Stimulated activated effector memory CD8-positive, alpha-beta T cell treated with anti-CD3 and anti-CD28 coated beads, Interleukin-12 subunit alpha, Interleukin-12 subunit beta, amount 100 ng/mL, for 72 hours (primary cell): ENCODE measurements around the gene CEBPE.

Experiments used
- ATAC-seq: fragments of 150-1000 bp; cut with Tn5 transposase; 2 replicates; pipeline ENCODE4 v1.10.0; 2021
- DNase-seq, 2 donors: peaks; one replicate each; pipeline ENCODE4 v3.0.0; 2021 to 2022; ENCODE audit warnings: low spot score in 2 of 2
- H3K27ac Mint-ChIP-seq: one replicate; pipeline ENCODE4 v1.8.0; 2022; ENCODE audit warnings: mild to moderate bottlenecking, mixed read lengths
- H3K36me3 Mint-ChIP-seq: one replicate; pipeline ENCODE4 v1.8.0; 2022; ENCODE audit warnings: mild to moderate bottlenecking, mixed read lengths
- H3K4me1 Mint-ChIP-seq: one replicate; pipeline ENCODE4 v1.8.0; 2022; ENCODE audit warnings: mixed read lengths
- H3K4me3 Mint-ChIP-seq: one replicate; pipeline ENCODE4 v1.8.0; 2022; ENCODE audit warnings: mild to moderate bottlenecking, mixed read lengths
- H3K9me3 Mint-ChIP-seq: one replicate; pipeline ENCODE4 v1.8.0; 2022; ENCODE audit warnings: mixed read lengths

CEBPE gene

GRCh38 chr14:23118506-23119362, at the start of gene CEBPE:
TSS of gene CEBPE (minus strand) at chr14:23119255. CDS start at chr14:23119091, 164 bp downstream.
- Mint-ChIP-seq H3K27ac (peak within 1 kb of the TSS; percentile 84), H3K4me1 (peaks cover 34% of the 10 kb centered on the region)
- DNase-seq, result no peak

GRCh38 chr14:23168246-23168645, 49.2 kb upstream of the CEBPE start:
- Mint-ChIP-seq H3K36me3 (no peaks in the 10 kb centered on the region), H3K4me1 (no peaks in the 10 kb centered on the region), H3K9me3 (no peaks in the 10 kb centered on the region), H3K27ac (no peak overlapping the region), H3K4me3 (no peak overlapping the region)
- DNase-seq (no peak), ATAC-seq (no peak)

More at GRCh38 chr14:23118506-23119362, at the start of gene CEBPE:
- ATAC-seq, result no peak
- Mint-ChIP-seq H3K36me3 (no peaks in the 10 kb centered on the region), H3K4me3 (no peak within 1 kb of the TSS), H3K9me3 (no peaks in the 10 kb centered on the region)

GRCh38 chr14:23167116-23167847, 48.2 kb upstream of the CEBPE start:
- Mint-ChIP-seq H3K4me1 (no peaks in the 10 kb centered on the region), H3K36me3 (no peaks in the 10 kb centered on the region), H3K4me3 (no peak overlapping the region), H3K27ac (no peak overlapping the region), H3K9me3 (no peaks in the 10 kb centered on the region)
- ATAC-seq (no peak), DNase-seq (no peak)

GRCh38 chr14:23164949-23165348, 45.9 kb upstream of the CEBPE start:
- Mint-ChIP-seq H3K4me3 (no peak overlapping the region), H3K9me3 (no peaks in the 10 kb centered on the region)
- DNase-seq, result no peak

GRCh38 chr14:23164250-23164649, 45.2 kb upstream of the CEBPE start:
- Mint-ChIP-seq H3K4me3 (no peak overlapping the region), H3K27ac (no peak overlapping the region), H3K36me3 (no peaks in the 10 kb centered on the region), H3K4me1 (peaks cover 7% of the 10 kb centered on the region), H3K9me3 (no peaks in the 10 kb centered on the region)
- no peak for DNase-seq
- ATAC-seq, result no peak

More at GRCh38 chr14:23164949-23165348, 45.9 kb upstream of the CEBPE start:
- no peak for ATAC-seq
- peaks cover 7% of the 10 kb centered on the region for H3K4me1 Mint-ChIP-seq
- H3K36me3 Mint-ChIP-seq, result no peaks in the 10 kb centered on the region
- H3K27ac Mint-ChIP-seq, result no peak overlapping the region

GRCh38 chr14:23163830-23164229, 44.8 kb upstream of the CEBPE start:
- H3K4me3 Mint-ChIP-seq, result no peak overlapping the region
- H3K9me3 Mint-ChIP-seq, result no peaks in the 10 kb centered on the region
- H3K27ac Mint-ChIP-seq, result no peak overlapping the region
- peaks cover 7% of the 10 kb centered on the region for H3K4me1 Mint-ChIP-seq
- ATAC-seq (no peak), DNase-seq (no peak)
- no peaks in the 10 kb centered on the region for H3K36me3 Mint-ChIP-seq

GRCh38 chr14:23162800-23163199, 43.7 kb upstream of the CEBPE start:
- Mint-ChIP-seq H3K9me3 (no peaks in the 10 kb centered on the region), H3K4me1 (peaks cover 7% of the 10 kb centered on the region), H3K36me3 (no peaks in the 10 kb centered on the region), H3K4me3 (no peak overlapping the region), H3K27ac (peak overlapping the region; percentile 75)
- ATAC-seq (peak; percentile 29), DNase-seq (no peak)

GRCh38 chr14:23162005-23162404, 43.0 kb upstream of the CEBPE start:
- peak overlapping the region; percentile 75 for H3K27ac Mint-ChIP-seq
- peaks cover 7% of the 10 kb centered on the region for H3K4me1 Mint-ChIP-seq
- no peaks in the 10 kb centered on the region for H3K36me3 Mint-ChIP-seq
- no peak for DNase-seq
- ATAC-seq, result no peak
- H3K9me3 Mint-ChIP-seq, result no peaks in the 10 kb centered on the region
- H3K4me3 Mint-ChIP-seq, result no peak overlapping the region

- Mint-ChIP-seq H3K9me3 (no peaks in the 10 kb centered on the region), H3K36me3 (no peaks in the 10 kb centered on the region), H3K27ac (peak overlapping the region; percentile 82), H3K4me3 (peak overlapping the region; percentile 50), H3K4me1 (peaks cover 7% of the 10 kb centered on the region)
- ATAC-seq (peak; percentile 53), DNase-seq (no peak)
Observed at GRCh38 chr14:23160924-23161522, 42.0 kb upstream of the CEBPE start.

- no peak for DNase-seq
- Mint-ChIP-seq H3K4me3 (no peak overlapping the region), H3K36me3 (no peaks in the 10 kb centered on the region), H3K4me1 (peaks cover 7% of the 10 kb centered on the region), H3K9me3 (no peaks in the 10 kb centered on the region), H3K27ac (no peak overlapping the region)
- no peak for ATAC-seq
Observed at GRCh38 chr14:23159532-23159931, 40.5 kb upstream of the CEBPE start.

- H3K27ac Mint-ChIP-seq, result no peak overlapping the region
- no peak for DNase-seq
- H3K4me1 Mint-ChIP-seq, result peaks cover 7% of the 10 kb centered on the region
- ATAC-seq, result no peak
- H3K36me3 Mint-ChIP-seq, result no peaks in the 10 kb centered on the region
- no peak overlapping the region for H3K4me3 Mint-ChIP-seq
- H3K9me3 Mint-ChIP-seq, result no peaks in the 10 kb centered on the region
Observed at GRCh38 chr14:23158779-23159178, 39.7 kb upstream of the CEBPE start.

- Mint-ChIP-seq H3K4me1 (no peaks in the 10 kb centered on the region), H3K27ac (no peak overlapping the region), H3K36me3 (no peaks in the 10 kb centered on the region), H3K9me3 (no peaks in the 10 kb centered on the region), H3K4me3 (no peak overlapping the region)
- DNase-seq (no peak), ATAC-seq (no peak)
Observed at GRCh38 chr14:23154964-23155587, 36.0 kb upstream of the CEBPE start.

- H3K27ac Mint-ChIP-seq, result no peak overlapping the region
- no peak overlapping the region for H3K4me3 Mint-ChIP-seq
- no peaks in the 10 kb centered on the region for H3K9me3 Mint-ChIP-seq
- ATAC-seq (no peak), DNase-seq (no peak)
- H3K36me3 Mint-ChIP-seq, result no peaks in the 10 kb centered on the region
- no peaks in the 10 kb centered on the region for H3K4me1 Mint-ChIP-seq
Observed at GRCh38 chr14:23153851-23154796, 35.1 kb upstream of the CEBPE start.

GRCh38 chr14:23151342-23151741, 32.3 kb upstream of the CEBPE start:
- Mint-ChIP-seq H3K36me3 (no peaks in the 10 kb centered on the region), H3K4me1 (no peaks in the 10 kb centered on the region), H3K4me3 (no peak overlapping the region), H3K9me3 (no peaks in the 10 kb centered on the region), H3K27ac (no peak overlapping the region)
- ATAC-seq (no peak), DNase-seq (no peak)
